NCI-H2171 treated with DMSO at 0.1 percent for 48 hours (cell line): ENCODE measurements around the gene HEY2.
"Not testable (repeated sequence)": the region's sequence is repeated elsewhere in the genome, so short reads cannot be mapped to it uniquely, and the experiment has no call there.

ENCODE experiments used
- DNase-seq: peaks from one replicate; lab custom pipeline; 2025; lab: John Stamatoyannopoulos, UW

HEY2 gene

DNA sequence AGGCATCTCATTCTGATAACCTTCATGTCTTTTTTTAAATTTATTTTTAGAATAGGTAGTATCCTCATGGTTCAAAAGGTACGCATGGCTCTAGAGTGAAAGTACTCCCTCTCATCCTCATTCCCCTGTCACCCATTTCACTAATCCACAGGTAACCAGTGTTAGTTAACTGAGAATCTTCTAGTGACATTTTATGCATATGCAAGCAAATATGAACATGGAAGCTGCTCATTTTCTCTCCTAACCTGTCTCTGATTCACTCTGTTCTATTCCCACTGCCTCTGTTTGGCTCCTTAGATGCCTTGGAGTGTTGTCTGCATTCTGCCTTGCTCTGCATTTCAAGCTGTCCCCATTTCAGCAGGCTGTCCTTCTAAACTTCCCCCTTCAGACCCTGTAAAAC, 45.9 kb downstream of the HEY2 start:
- DNase-seq, result no peak

DNA sequence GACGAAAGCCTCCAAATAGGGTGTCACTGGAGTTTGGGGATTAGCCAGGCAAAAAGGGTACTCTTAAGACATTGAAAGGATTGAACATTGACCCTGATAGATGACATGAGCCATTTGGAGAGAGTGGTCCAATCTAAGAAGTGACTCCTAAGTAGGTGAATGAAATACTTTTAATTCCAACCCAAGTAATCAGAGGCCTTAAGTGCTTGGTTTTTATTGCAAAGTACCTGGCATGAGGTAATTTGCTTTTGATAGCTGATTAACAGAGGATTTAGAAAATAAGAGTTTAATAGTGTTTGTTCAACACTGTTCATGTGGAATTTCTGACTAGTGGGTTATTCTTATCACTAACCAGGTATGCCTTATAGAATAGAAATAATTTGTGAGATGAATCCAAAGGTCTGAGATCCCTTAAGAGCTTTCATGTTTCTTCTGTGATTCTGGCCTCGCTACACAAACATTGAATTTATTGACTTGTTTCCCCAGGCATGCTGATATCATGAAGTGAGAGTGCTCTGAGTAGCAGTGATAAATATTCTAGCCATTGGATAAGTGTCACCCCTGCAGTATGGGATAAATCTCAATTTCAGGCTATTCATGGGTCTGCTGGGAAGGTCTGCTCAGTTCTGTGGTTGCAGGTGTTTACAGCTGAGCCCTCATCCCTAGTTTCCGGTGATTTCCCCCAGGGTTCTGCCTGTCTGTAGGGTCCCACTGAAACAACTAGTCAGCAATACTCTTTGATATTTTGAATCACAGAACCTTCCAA, 47.9 kb downstream of the HEY2 start:
- DNase-seq, result no peak

DNA sequence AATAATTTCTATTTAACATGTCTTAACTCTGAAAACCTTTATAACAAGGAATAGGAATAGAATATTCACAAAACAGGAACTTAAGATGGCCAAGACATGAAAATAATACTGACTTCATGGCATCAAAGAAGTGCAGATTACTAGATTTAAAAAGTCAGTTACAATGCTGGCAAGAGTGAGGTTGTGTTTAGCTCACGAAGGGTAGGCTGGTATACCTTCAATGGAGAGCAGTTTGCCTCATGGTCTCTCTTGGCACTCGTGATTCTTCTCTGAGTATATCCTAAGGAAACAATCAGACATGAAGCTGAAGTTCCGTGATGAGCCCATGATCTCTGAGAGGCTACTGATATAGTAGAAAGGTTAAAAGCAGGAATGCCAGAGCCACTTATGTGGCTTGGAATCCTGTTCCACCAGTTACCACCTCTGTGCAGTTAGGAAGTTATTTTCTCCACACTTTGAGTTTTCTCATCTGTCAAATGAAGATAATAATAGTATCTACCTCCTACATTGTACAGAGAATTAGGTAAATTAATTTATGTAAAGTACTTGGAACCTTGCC, 48.5 kb downstream of the HEY2 start:
- no peak for DNase-seq

DNA sequence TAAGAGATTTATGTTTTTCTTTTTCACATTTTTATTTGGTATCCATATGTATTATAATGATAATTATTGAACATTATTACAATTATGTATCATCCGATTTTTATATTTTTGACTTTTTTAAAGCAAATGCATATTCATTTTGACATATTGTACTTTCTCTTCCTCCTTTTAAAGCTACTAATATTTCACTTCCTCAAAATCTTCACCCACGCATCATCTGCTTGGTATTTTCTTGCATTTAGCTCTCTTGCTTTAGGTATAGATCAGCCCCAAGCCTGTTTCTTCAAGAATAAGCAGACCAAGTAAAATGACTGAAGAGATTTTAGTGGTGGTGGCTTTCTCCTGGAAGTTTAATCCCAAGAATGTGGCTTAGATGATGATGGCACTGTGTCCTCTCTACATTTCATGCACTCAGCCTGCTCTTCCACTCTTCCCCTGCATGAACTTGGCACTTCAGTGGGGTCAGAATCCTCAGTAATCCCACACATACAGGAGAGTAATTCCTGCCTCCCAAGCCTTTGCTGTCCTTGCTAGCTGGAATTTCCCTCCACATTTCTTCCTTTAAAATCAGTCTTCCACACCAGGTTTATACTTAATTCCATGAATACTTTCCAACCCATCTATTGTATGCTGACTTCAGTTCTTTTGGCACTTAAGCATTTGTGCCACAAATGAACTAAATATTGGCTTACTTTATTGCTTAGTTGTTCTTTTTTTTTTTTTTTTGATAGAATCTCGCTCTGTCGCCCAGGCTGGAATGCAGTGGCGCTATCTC, 49.5 kb downstream of the HEY2 start:
- no peak for DNase-seq

DNA sequence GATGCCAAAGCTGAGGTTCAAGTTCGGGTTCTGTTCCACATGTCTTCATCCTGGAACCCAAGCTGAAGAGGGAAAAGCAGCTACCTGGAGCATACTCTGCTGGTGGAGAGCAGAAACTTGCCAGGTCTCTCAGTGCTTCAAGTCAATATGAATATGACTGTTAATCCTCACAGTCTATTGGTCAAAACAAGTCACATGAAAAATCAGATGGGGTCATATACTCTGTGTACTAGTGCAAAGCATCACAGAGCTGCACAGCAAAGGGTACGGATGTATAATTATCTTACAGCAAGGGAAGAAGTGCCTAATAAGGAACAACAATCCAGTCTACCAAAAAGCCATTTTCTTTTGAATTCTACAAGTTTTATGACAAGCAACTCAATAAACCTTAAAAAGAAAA, 53.0 kb downstream of the HEY2 start:
- no peak for DNase-seq

DNA sequence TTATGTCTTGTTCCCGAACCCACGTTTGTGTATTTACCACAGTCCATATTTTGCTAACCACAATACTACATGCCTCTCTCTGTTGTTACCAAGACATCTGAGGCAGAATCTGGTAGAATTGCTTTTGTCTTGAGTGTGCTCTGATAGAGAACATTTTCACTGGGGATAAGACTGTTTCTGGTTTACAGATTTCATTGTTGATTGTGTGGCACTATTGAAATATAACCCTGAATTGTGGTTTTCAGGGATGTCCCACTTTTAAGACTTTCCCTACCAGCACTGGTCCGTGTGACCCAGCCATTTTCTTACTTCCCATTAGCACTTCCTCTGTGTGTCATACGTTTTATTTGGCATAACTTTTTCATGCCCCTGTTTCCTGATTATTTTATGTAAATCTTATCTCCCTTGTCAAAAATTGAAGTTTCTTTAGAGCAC, 53.5 kb downstream of the HEY2 start:
- DNase-seq, result no peak

DNA sequence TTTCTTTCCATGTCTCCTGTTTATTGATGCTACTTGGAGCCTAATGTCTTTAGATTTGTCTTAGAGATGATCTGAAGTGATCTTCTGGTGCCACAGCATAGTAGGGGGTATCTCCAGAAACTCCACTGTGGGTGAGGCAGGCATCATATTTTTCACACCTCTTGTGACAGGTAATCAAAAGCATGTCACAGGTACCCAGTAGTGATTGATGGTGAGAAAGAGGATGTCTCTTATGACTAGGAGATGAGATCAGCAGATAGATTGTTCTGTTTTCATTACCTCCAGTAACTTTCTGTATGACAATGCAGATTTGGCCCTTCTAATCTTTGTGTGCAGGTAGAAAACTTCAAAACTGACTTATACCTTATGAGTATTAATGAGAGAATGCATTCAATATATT, 54.8 kb downstream of the HEY2 start:
- no peak for DNase-seq

DNA sequence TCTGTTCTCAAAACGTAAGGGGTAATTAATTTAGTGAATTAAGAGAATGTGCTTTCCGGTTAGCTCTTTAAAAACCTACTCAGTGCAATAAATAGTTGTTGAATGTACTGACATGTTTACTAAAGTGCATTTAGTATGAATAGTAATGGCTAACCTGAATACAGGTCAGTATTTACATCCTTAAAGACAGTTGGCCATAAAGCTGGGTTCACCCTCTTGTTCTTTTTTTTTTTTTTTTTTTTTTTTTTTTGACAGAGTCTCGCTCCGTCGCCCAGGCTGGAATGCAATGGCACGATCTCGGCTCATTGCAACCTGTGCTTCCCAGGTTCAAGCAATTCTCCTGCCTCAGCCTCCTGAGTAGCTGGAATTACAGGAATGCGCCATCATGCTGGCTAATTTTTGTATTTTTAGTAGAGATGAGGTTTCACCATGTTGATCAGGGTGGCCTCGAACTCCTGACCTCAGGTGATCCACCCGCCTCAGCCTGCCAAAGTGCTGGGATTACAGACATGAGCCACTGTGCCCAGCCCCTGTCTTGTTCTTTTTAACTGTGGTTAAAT, 55.5 kb downstream of the HEY2 start:
- not testable (repeated sequence) for DNase-seq

DNA sequence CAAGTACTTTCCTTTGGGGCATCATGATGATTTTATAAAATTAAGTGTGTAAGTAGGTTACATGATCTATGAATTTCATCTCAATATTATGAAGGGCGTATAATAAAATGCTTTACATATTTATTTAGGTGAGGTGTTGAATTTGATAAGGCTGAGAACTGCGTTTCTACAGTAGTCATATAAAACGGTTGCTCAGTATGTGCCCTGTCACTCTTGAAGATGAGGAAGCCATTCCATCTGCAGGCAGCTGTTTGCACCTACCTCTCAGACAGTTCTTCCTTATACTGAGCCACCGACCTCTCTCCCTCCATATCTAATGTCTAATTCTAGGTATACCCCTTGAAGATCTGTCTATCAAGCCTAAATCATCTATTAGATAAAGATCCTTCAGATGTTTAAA, 57.4 kb downstream of the HEY2 start:
- no peak for DNase-seq

DNA sequence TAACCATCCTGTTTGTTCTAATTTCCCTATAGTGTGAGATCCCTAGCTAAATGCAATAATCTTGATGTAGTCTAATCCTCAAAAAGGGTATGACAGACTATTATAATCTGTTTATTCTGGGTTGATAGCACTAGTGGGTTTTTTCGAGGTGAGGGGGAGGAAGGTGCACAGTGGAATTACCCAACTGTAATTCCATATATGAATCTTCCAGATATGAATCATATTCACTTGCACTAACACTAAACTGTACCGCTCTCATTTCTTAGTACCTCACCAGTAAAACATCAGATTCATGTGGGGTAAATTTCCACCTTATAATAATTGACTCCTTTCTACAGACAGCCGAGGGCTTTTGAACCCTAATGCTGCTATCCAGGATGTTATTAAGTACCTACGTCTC, 57.9 kb downstream of the HEY2 start:
- no peak for DNase-seq

DNA sequence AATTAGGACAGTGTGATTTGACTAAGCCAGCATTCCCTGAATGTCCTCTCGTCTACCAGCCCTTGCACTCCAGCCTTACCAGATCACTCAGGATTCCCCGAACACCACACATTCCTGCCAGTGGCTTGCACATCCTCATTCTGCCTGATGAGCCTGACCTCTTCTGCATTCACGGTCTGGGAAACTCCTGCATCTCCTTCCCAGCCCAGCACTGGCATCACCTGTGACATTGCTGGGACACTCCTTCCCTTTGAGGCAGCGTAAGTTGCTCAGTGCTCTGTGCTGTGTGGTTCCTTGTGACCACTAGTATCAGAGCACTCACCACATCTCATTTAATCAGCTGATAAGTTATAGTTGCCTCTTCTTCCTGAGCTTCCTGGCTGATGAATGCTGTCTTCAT, 58.6 kb downstream of the HEY2 start:
- no peak for DNase-seq

DNA sequence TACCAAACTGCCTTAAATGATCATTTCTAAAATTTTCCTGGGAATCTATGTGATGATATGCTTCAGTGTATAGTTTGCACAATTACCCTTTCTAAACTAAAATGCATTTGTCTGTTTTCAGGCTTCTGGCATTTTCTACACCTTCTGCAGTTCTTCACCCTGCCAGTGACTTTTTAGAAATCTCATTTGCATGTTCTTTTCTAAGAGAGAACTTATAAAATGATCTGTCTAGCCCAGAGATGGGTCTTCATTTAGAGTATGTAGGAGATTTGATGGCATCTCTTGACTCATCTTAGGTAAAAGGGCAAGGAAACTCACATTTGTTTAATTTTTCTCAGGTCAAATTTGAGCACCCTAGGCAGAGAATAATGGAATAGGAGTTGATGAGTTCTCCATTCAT, 59.2 kb downstream of the HEY2 start:
- no peak for DNase-seq

DNA sequence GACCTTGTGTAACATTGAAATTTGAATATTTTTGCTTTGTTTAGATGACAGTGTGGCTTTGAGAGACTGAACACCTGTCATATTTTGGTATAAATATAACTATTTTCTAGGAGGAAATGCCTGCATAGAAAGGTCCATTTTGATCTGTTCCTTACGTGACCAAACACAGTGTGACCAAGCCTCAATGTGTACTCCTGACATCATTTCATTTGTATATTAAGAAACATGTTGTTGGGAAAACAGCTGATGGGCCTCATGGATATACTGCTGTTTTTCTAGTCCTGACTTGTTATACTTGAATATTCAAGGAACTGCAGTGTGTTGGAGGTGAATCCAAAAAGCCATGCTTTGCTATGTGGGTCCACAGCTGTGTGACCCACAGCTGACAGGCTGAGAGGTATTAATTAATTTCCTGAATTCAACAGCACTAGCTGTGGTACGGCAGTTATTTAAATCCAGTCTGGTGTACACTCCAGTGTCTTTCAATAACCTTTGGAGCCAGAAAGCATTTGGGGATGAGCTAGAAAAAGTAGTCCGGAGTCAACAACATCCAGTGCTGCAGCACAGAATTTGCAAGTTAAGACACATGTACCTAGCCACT, 60.2 kb downstream of the HEY2 start:
- DNase-seq, result peak; percentile 32

DNA sequence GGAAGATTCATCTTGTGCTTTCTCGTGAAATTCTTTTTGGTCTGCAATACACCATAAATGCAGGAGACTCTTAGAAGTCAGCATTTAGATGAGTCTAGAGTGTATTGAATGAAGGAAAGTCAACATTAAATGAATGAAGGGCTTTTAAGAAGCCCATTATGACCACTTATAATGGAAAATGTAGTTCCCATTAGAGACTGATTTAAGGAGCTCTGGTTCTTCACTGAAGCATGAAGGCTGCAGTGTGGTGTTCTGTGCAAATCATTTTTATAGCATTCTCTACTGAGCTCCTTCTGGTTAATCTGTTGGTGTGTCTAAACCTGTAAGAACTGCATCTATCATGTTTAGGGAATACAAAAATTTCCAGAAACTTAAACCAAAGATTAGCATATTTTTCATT, 61.0 kb downstream of the HEY2 start:
- peak; percentile 72 for DNase-seq
